ENCODE data around the gene KCTD12.

KCTD12 gene

GRCh38 chr13:76852986-76853385 is 33.2 kb downstream of the KCTD12 start:
- DNase-seq = no peak

- no peak for DNase-seq
Measured at GRCh38 chr13:76851961-76852360, 34.2 kb downstream of the KCTD12 start.

- no peak for DNase-seq
Measured at GRCh38 chr13:76849493-76849892, 36.7 kb downstream of the KCTD12 start.

- DNase-seq = no peak
Measured at GRCh38 chr13:76848596-76848995, 37.6 kb downstream of the KCTD12 start.

GRCh38 chr13:76846363-76846762 is 39.8 kb downstream of the KCTD12 start:
- no peak for DNase-seq

GRCh38 chr13:76845865-76846264 is 40.3 kb downstream of the KCTD12 start:
- DNase-seq = no peak

- DNase-seq = no peak
Measured at GRCh38 chr13:76845367-76845766, 40.8 kb downstream of the KCTD12 start.

GRCh38 chr13:76837801-76838200 is 48.4 kb downstream of the KCTD12 start:
- DNase-seq = no peak

- DNase-seq = no peak
Measured at GRCh38 chr13:76836311-76836710, 49.9 kb downstream of the KCTD12 start.

- DNase-seq = no peak
Measured at GRCh38 chr13:76833441-76833954, 52.7 kb downstream of the KCTD12 start.

GRCh38 chr13:76832258-76832988 is 53.8 kb downstream of the KCTD12 start:
- no peak for DNase-seq

- DNase-seq = no peak
Measured at GRCh38 chr13:76830805-76831204, 55.4 kb downstream of the KCTD12 start.

Data from amniotic stem cell (primary cell).